ENCODE data around the gene C16orf90.
A peak's percentile ranks its signal among the peaks of the same experiment; 100 is the strongest.

C16orf90 gene

DNA sequence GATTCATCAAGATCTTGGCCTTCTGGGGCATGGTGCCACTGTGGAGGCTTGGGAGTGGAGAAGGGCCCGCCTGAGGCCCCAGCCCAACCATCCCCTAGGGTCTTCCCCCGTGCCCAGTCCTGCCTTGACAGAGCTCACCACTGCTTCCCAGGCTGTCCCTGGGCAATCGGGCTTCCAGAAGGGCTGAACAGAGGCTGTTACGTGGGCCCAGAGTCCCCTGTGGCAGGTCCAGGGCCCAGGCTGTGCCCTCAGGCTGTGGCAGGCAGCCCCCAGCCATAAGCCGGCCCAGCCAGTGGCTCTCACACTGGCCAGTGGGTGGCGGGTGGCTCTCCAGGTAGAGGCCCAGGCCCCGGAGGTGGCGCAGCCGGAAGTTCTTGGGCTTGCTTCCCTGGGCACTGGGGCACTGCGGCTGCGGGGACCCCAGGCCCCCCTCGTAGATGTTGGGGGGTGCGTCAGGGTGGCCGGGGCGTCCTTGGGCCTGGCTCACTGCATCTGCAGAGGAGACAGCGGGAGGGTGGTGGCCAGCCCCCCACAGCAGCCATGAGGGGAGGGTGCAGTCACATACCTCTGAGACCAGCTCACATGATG, 809 bp downstream of the C16orf90 start:
- TF ChIP-seq CSDC2 (CRISPR knock-in tag; IDR thresholded peaks at IDR 0.05) (no peak), PATZ1 (CRISPR knock-in tag; IDR thresholded peaks at IDR 0.05; ENCODE audit: borderline replicate concordance) (no peak)
- no peak for ATAC-seq

DNA sequence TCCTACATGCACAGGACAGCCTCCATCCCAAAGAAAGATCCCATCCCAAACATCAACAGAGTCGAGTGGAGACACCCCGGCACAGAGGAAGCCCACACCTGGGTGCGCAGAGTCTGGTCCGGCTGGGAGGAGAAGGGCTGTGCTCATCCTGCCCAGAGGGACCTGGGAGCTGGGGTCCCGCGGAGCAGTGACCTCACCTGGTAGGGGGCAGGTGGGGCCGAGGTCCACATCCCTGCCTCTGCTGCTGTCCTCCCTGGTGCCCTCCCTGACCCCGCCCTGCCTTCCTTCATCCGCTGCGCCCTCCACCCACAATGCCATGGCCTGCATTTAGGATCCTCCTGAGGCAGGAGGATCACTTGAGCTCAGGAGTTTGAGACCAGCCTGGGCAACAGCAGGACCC, 2.9 kb downstream of the C16orf90 start:
- ATAC-seq = no peak
- TF ChIP-seq GLIS3 (CRISPR knock-in tag; IDR thresholded peaks at IDR 0.05) (no peak), TOX (CRISPR knock-in tag; IDR thresholded peaks at IDR 0.05; ENCODE audit: borderline replicate concordance) (no peak), CSRNP3 (CRISPR knock-in tag; IDR thresholded peaks at IDR 0.05) (no peak), OSR1 (CRISPR knock-in tag; IDR thresholded peaks at IDR 0.05) (no peak), ZFP30 (CRISPR knock-in tag; IDR thresholded peaks at IDR 0.05) (no peak), ZC3H10 (CRISPR knock-in tag; IDR thresholded peaks at IDR 0.05) (no peak), ISL1 (CRISPR knock-in tag; IDR thresholded peaks at IDR 0.05) (no peak), PPARA (CRISPR knock-in tag; IDR thresholded peaks at IDR 0.05; ENCODE audit: borderline replicate concordance) (no peak), BACH2 (CRISPR knock-in tag; IDR thresholded peaks at IDR 0.05; ENCODE audit: borderline replicate concordance) (no peak), ZFP3 (CRISPR knock-in tag; IDR thresholded peaks at IDR 0.05) (no peak), SNAI2 (CRISPR knock-in tag; IDR thresholded peaks at IDR 0.05) (no peak), ZNF70 (CRISPR knock-in tag; IDR thresholded peaks at IDR 0.05) (no peak), TCF4 (CRISPR knock-in tag; IDR thresholded peaks at IDR 0.05; ENCODE audit: borderline replicate concordance) (no peak), ARNTL (CRISPR knock-in tag; IDR thresholded peaks at IDR 0.05; ENCODE audit: borderline replicate concordance, low read depth) (no peak), ZNF8 (CRISPR knock-in tag; IDR thresholded peaks at IDR 0.05) (no peak), ZNF565 (CRISPR knock-in tag; conservative IDR thresholded peaks at IDR 0.05; ENCODE audit: low read depth) (no peak)
- TF ChIP-seq, protein P1, sequence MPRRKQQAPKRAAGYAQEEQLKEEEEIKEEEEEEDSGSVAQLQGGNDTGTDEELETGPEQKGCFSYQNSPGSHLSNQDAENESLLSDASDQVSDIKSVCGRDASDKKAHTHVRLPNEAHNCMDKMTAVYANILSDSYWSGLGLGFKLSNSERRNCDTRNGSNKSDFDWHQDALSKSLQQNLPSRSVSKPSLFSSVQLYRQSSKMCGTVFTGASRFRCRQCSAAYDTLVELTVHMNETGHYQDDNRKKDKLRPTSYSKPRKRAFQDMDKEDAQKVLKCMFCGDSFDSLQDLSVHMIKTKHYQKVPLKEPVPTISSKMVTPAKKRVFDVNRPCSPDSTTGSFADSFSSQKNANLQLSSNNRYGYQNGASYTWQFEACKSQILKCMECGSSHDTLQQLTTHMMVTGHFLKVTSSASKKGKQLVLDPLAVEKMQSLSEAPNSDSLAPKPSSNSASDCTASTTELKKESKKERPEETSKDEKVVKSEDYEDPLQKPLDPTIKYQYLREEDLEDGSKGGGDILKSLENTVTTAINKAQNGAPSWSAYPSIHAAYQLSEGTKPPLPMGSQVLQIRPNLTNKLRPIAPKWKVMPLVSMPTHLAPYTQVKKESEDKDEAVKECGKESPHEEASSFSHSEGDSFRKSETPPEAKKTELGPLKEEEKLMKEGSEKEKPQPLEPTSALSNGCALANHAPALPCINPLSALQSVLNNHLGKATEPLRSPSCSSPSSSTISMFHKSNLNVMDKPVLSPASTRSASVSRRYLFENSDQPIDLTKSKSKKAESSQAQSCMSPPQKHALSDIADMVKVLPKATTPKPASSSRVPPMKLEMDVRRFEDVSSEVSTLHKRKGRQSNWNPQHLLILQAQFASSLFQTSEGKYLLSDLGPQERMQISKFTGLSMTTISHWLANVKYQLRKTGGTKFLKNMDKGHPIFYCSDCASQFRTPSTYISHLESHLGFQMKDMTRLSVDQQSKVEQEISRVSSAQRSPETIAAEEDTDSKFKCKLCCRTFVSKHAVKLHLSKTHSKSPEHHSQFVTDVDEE (CRISPR knock-in tag; IDR thresholded peaks at IDR 0.05) = no peak
- TF ChIP-seq, protein P2, sequence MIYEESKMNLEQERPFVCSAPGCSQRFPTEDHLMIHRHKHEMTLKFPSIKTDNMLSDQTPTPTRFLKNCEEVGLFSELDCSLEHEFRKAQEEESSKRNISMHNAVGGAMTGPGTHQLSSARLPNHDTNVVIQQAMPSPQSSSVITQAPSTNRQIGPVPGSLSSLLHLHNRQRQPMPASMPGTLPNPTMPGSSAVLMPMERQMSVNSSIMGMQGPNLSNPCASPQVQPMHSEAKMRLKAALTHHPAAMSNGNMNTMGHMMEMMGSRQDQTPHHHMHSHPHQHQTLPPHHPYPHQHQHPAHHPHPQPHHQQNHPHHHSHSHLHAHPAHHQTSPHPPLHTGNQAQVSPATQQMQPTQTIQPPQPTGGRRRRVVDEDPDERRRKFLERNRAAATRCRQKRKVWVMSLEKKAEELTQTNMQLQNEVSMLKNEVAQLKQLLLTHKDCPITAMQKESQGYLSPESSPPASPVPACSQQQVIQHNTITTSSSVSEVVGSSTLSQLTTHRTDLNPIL (CRISPR knock-in tag; IDR thresholded peaks at IDR 0.05; ENCODE audit: low read depth) = no peak
- TF ChIP-seq, protein P3, sequence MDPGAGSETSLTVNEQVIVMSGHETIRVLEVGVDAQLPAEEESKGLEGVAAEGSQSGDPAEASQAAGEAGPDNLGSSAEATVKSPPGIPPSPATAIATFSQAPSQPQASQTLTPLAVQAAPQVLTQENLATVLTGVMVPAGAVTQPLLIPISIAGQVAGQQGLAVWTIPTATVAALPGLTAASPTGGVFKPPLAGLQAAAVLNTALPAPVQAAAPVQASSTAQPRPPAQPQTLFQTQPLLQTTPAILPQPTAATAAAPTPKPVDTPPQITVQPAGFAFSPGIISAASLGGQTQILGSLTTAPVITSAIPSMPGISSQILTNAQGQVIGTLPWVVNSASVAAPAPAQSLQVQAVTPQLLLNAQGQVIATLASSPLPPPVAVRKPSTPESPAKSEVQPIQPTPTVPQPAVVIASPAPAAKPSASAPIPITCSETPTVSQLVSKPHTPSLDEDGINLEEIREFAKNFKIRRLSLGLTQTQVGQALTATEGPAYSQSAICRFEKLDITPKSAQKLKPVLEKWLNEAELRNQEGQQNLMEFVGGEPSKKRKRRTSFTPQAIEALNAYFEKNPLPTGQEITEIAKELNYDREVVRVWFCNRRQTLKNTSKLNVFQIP (CRISPR knock-in tag; IDR thresholded peaks at IDR 0.05; ENCODE audit: borderline replicate concordance, low read depth) = no peak

DNA sequence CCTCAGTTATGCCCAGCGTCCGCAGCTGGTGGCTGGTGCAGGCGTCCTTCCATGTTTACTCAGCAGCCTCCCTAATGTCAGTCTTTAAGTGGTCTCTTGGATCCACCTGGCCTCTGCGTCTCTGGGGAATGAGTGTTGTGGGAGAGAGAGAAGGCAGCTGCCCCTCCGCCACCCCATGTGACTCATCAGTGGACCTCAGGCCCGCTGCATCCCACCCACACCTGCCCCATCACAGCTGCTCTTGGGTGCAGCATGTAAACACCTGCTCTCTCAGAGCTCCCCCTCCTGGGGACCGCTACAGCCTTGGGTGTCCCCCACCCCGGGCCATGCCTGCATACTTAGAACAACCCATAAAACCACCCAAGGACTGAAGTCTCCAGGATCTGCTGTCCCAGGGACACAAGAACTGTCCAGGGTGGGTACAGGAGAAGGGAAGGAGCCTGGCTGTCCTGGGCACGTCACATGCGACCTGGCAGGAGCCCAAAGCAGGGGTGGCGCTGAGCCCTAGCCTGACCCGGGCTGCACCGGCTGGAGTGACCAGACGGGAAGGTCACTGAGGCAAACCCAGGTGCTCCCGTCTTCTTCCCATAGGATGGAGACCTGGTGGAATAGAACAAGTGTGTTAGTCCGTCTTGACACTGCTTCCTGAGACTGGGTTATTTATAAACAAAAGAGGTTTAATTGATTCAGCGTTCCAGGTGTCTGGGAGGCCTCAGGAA, 4.2 kb downstream of the C16orf90 start:
- ATAC-seq = peak; percentile 4; the same call in 2 of the 3 replicates
- TF ChIP-seq CSDC2 (CRISPR knock-in tag; IDR thresholded peaks at IDR 0.05) (no peak), RARB (CRISPR knock-in tag; IDR thresholded peaks at IDR 0.05) (no peak), GLIS3 (CRISPR knock-in tag; IDR thresholded peaks at IDR 0.05) (no peak), SNAI2 (CRISPR knock-in tag; IDR thresholded peaks at IDR 0.05) (no peak), ZNF565 (CRISPR knock-in tag; conservative IDR thresholded peaks at IDR 0.05; ENCODE audit: low read depth) (no peak), ESRRG (CRISPR knock-in tag; IDR thresholded peaks at IDR 0.05) (no peak), ZNF8 (CRISPR knock-in tag; IDR thresholded peaks at IDR 0.05) (no peak), TOX (CRISPR knock-in tag; IDR thresholded peaks at IDR 0.05; ENCODE audit: borderline replicate concordance) (no peak)
- TF ChIP-seq, protein P1 (CRISPR knock-in tag; IDR thresholded peaks at IDR 0.05) = no peak
- TF ChIP-seq, protein P3 (CRISPR knock-in tag; IDR thresholded peaks at IDR 0.05; ENCODE audit: borderline replicate concordance, low read depth) = no peak
